HCT116 (cell line): Measurements from ENCODE around the gene METTL3. TPM values are rescaled to one million over a fixed set of nuclear protein-coding genes. Genes with fewer than 3 reads are reported as not detected.
A peak's percentile ranks its signal among the peaks of the same experiment; 100 is the strongest.

Experiments
- ATAC-seq: fragments of 200-7000 bp; cut with Tn5 transposase; 2 replicates; pipeline ENCODE4 v1.9.1; 2020; ENCODE audit warnings: mild to moderate bottlenecking, moderate library complexity
- BruUV-seq: library from RNA; stranded (reverse); fragments of 400-500 nt; replicated peaks from 2 replicates; lab custom pipeline; 2021; lab: Mats Ljungman, UMichigan
- CTCF ChIA-PET: fragments of 300-600 bp; sonication (Branson Sonifier 250); formaldehyde crosslinking; loops from one replicate; lab custom pipeline; 2021; ENCODE audit warnings: antibody characterized with exemption; lab: Charles Lee
- POLR2A ChIA-PET: fragments of 300-600, 350-600 bp; sonication (Branson Sonifier 250); formaldehyde crosslinking; loops from one replicate; lab custom pipeline; 2021; ENCODE audit warnings: antibody characterized with exemption; lab: Charles Lee
- RAD21 ChIA-PET, 2 experiments: fragments of 300-600 bp; sonication (Branson Sonifier 250); formaldehyde crosslinking; loops; one replicate each; lab custom pipeline; 2023; ENCODE audit warnings: low total read pairs in 2 of 2; ENCODE audit not compliant: uncharacterized antibody in 2 of 2, unreplicated experiment in 2 of 2, low non-redundant PET in 1 of 2; lab: Charles Lee
- DNase-seq: peaks from one replicate; pipeline ENCODE4 v3.0.0-alpha.2; 2010; ENCODE audit warnings: low read depth, low spot score
- H2AFZ ChIP-seq: fragments of 200-600 bp; shearing (Covaris generic), sonication (generic); 2 replicates; pipeline ENCODE4 v1.6.1; 2017; ENCODE audit warnings: low read depth, mixed run types, mixed read lengths, antibody characterized with exemption, low read length; ENCODE audit not compliant: poor library complexity, severe bottlenecking
- H3K27ac ChIP-seq: 2 replicates; pipeline ENCODE4 v1.5.1; 2012; ENCODE audit warnings: low read depth, low read length
- H3K27me3 ChIP-seq: fragments of 200-600 bp; sonication (generic); 2 replicates; pipeline ENCODE4 v1.6.1; 2016; ENCODE audit warnings: mixed run types, low read length, mixed read lengths; ENCODE audit not compliant: insufficient read depth
- H3K36me3 ChIP-seq, 2 experiments: fragments of 200-500 bp in 1 of 2; fragments of 200-600 bp in 1 of 2; sonication (Bioruptor generic) in 1 of 2; sonication (generic) in 1 of 2; 2 replicates each; pipeline versions ENCODE4 v1.5.1 to v1.6.1; 2014 to 2016; ENCODE audit warnings: low read length in 2 of 2, inconsistent platforms in 1 of 2, mixed read lengths in 1 of 2, mixed run types in 1 of 2; ENCODE audit not compliant: insufficient read depth in 2 of 2, control insufficient read depth in 1 of 2
- H3K4me1 ChIP-seq, 2 experiments: fragments of 200-600 bp in 1 of 2; sonication (generic) in 1 of 2; 2 replicates each; pipeline versions ENCODE4 v1.5.1 to v1.6.1; 2012 to 2017; ENCODE audit warnings: low read length in 2 of 2, inconsistent platforms in 1 of 2, mild to moderate bottlenecking in 1 of 2, mixed read lengths in 1 of 2, mixed run types in 1 of 2, moderate library complexity in 1 of 2; ENCODE audit not compliant: insufficient read depth in 2 of 2, control insufficient read depth in 1 of 2
- H3K4me2 ChIP-seq: fragments of 200-600 bp; sonication (generic); 2 replicates; pipeline ENCODE4 v1.6.1; 2017; ENCODE audit warnings: mixed run types, low read length, mixed read lengths
- H3K4me3 ChIP-seq, 2 experiments: fragments of 200-600 bp in 1 of 2; sonication (generic) in 1 of 2; replicated peaks in 1 of 2; 2 replicates each; pipeline ENCODE4 v1.5.1; 2011 to 2016; ENCODE audit warnings: low read length in 2 of 2, control low read depth in 1 of 2, low read depth in 1 of 2, mild to moderate bottlenecking in 1 of 2, mixed read lengths in 1 of 2, mixed run types in 1 of 2
- H3K79me2 ChIP-seq: fragments of 200-600 bp; sonication (generic); 2 replicates; pipeline ENCODE4 v1.6.1; 2017; ENCODE audit warnings: mild to moderate bottlenecking, mixed run types, low read length, moderate library complexity, mixed read lengths; ENCODE audit not compliant: insufficient read depth
- H3K9ac ChIP-seq: fragments of 200-600 bp; sonication (generic); 2 replicates; pipeline ENCODE4 v1.6.1; 2016; ENCODE audit warnings: low read length, mixed read lengths
- H3K9me2 ChIP-seq: fragments of 200-600 bp; sonication (generic), shearing (Covaris generic); 2 replicates; pipeline ENCODE4 v1.6.1; 2017; ENCODE audit warnings: mixed run types, mild to moderate bottlenecking, moderate library complexity; ENCODE audit not compliant: insufficient read depth
- H3K9me3 ChIP-seq, 2 experiments: fragments of 200-500 bp in 1 of 2; fragments of 200-600 bp in 1 of 2; sonication (Bioruptor generic) in 1 of 2; sonication (generic) in 1 of 2; 2 replicates each; pipeline ENCODE4 v1.6.1; 2014 to 2017; ENCODE audit warnings: low read length in 2 of 2, mixed read lengths in 2 of 2, inconsistent platforms in 1 of 2, low read depth in 1 of 2, mild to moderate bottlenecking in 1 of 2, mixed run types in 1 of 2, moderate library complexity in 1 of 2; ENCODE audit not compliant: control insufficient read depth in 1 of 2, insufficient read depth in 1 of 2
- H4K20me1 ChIP-seq: fragments of 200-600 bp; sonication (generic), shearing (Covaris generic); 2 replicates; pipeline ENCODE4 v1.6.1; 2017; ENCODE audit warnings: mixed run types, mild to moderate bottlenecking, moderate library complexity; ENCODE audit not compliant: insufficient read depth
- CEBPB ChIP-seq: IDR thresholded peaks from 2 replicates; pipeline ENCODE4 v1.6.1; 2012; ENCODE audit warnings: low read depth
- CTCF ChIP-seq, 3 experiments: fragments of 200-600 bp in 1 of 3; sonication (generic) in 1 of 3; IDR thresholded peaks in 2 of 3; conservative IDR thresholded peaks in 1 of 3; 2 replicates each; pipeline ENCODE4 v1.5.1; 2012 to 2017; ENCODE audit warnings: low read depth in 2 of 3, low read length in 2 of 3, antibody characterized with exemption in 1 of 3, borderline replicate concordance in 1 of 3, control low read depth in 1 of 3, mild to moderate bottlenecking in 1 of 3, mixed read lengths in 1 of 3, mixed run types in 1 of 3, moderate library complexity in 1 of 3; ENCODE audit not compliant: insufficient read depth in 1 of 3
- EGR1 ChIP-seq: IDR thresholded peaks from 2 replicates; pipeline ENCODE4 v1.6.1; 2012; ENCODE audit warnings: low read depth
- ELF1 ChIP-seq: IDR thresholded peaks from 2 replicates; pipeline ENCODE4 v1.6.1; 2012; ENCODE audit warnings: low read depth, borderline replicate concordance
- EZH2 ChIP-seq: fragments of 200-600 bp; sonication (generic); IDR thresholded peaks from 2 replicates; pipeline ENCODE4 v1.6.1; 2017; ENCODE audit warnings: antibody characterized with exemption, mixed run types
- EZH2phosphoT487 ChIP-seq: fragments of 200-600 bp; IDR thresholded peaks from 2 replicates; pipeline ENCODE4 v1.6.1; 2018; ENCODE audit warnings: antibody characterized with exemption, borderline replicate concordance
- JUND ChIP-seq: IDR thresholded peaks from 2 replicates; pipeline ENCODE4 v1.6.1; 2012
- POLR2AphosphoS5 ChIP-seq: IDR thresholded peaks from 2 replicates; pipeline ENCODE4 v1.6.1; 2011; ENCODE audit warnings: mild to moderate bottlenecking, low read depth, low read length, moderate library complexity
- SIN3A ChIP-seq: IDR thresholded peaks from 2 replicates; pipeline ENCODE4 v1.6.1; 2012; ENCODE audit warnings: low read depth
- SP1 ChIP-seq: IDR thresholded peaks from 2 replicates; pipeline ENCODE4 v1.6.1; 2012; ENCODE audit warnings: low read depth
- TCF7L2 ChIP-seq: IDR thresholded peaks from 2 replicates; pipeline ENCODE4 v1.7.0; 2011; ENCODE audit warnings: borderline replicate concordance, inconsistent platforms; ENCODE audit not compliant: insufficient read depth, insufficient read length; ENCODE audit errors: extremely low read depth
- ZFX ChIP-seq: fragments of 450-650 bp; IDR thresholded peaks from 2 replicates; pipeline ENCODE4 v1.6.1; 2017
- ZNF274 ChIP-seq: fragments of 200-500 bp; sonication (Bioruptor generic); IDR thresholded peaks from 2 replicates; pipeline ENCODE4 v1.6.1; 2014; ENCODE audit warnings: mild to moderate bottlenecking, low read depth, low read length, inconsistent platforms
- intact Hi-C: fragments of 100-400 bp; cut with micrococcal nuclease; formaldehyde crosslinking; loops from 2 replicates; pipeline ENCODE4 v1.10.0; 2022
- total RNA-seq: library from RNA; stranded (reverse); gene quantifications from one replicate; pipeline ENCODE4 v1.2.1, GENCODE V29; 2021; ENCODE audit not compliant: unreplicated experiment
- TF ChIP-seq, protein P1 (sequence below): IDR thresholded peaks from 2 replicates; pipeline ENCODE4 v1.6.1; 2012

Gene METTL3
- total RNA-seq, 1 experiment from 2014 or later = 62.3 TPM

- TF ChIP-seq CTCF (IDR thresholded peaks at IDR 0.05 in 2 of 3, conservative IDR thresholded peaks at IDR 0.05 in 1 of 3; ENCODE audit: borderline replicate concordance in 1 of 3, insufficient read depth in 1 of 3, low read depth in 2 of 3, low read length in 2 of 3) (peak; percentile 78 to 99 (median 88)), ZFX (peak; percentile 18; the same call in 1 of the 2 replicates)
Observed at GRCh38 chr14:21476925-21477681, 34.0 kb downstream of the METTL3 start, which contains the start of the genes RAB2B and TOX4 (continued).

- H2AFZ ChIP-seq = peak overlapping the region; percentile 81
- H3K4me3 ChIP-seq = peak overlapping the region; percentile 97 to 99
- intact Hi-C loops = loop anchor here (1.0 to 2.0 kb wide), 3 partner anchors 20 to 39 kb away; partner anchors contain the start of genes CHD8 and METTL3
- ChIA-PET RAD21 (no interaction called here), POLR2A (interaction anchor here (0.6 to 1.3 kb wide), 3 partner anchors 21 to 1980 kb away, joined by 3 to 9 read pairs (median 4); partner anchors contain the start of gene CHD8), CTCF (interaction anchor here (0.5 to 2.7 kb wide), 6 partner anchors 12 to 92 kb away, joined by 3 to 8 read pairs (median 4); partner anchors contain the start of genes CHD8 and SUPT16H)
- H3K4me1 ChIP-seq = peaks cover 8 to 14% of the 10 kb centered on the region in 2 experiments
- no peaks in the 10 kb centered on the region for H4K20me1 ChIP-seq
- no peaks in the 10 kb centered on the region for H3K27me3 ChIP-seq
- H3K9me2 ChIP-seq = no peaks in the 10 kb centered on the region
- DNase-seq (no peak), ATAC-seq (peak; percentile 79)
- peaks cover 43% of the 10 kb centered on the region for H3K79me2 ChIP-seq
- H3K4me2 ChIP-seq = peak overlapping the region; percentile 78
- no peaks in the 10 kb centered on the region for H3K9me3 ChIP-seq
- TF ChIP-seq ELF1 (no peak), JUND (no peak), SP1 (peak; percentile 40), EZH2 (no peak), EGR1 (no peak), SIN3A (peak; percentile 24), CEBPB (no peak), ZNF274 (no peak), TCF7L2 (no peak), ZFX (no peak), POLR2AphosphoS5 (peak; percentile 62), EZH2phosphoT487 (no peak)
- TF ChIP-seq, protein P1, sequence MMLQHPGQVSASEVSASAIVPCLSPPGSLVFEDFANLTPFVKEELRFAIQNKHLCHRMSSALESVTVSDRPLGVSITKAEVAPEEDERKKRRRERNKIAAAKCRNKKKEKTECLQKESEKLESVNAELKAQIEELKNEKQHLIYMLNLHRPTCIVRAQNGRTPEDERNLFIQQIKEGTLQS = no peak
- BruUV-seq = no TSS peak
- peak overlapping the region; percentile 79 for H3K9ac ChIP-seq
- H3K36me3 ChIP-seq = peaks cover 5 to 13% of the 10 kb centered on the region in 2 experiments; a peak in 2 of 4 replicates
- peak overlapping the region; percentile 46 for H3K27ac ChIP-seq
Observed at GRCh38 chr14:21476523-21476924, 34.6 kb downstream of the METTL3 start.
